Measurements from ENCODE around the gene CCDC180. TPM values are rescaled to one million over a fixed set of nuclear protein-coding genes. Genes with fewer than 3 reads are reported as not detected.

Gene CCDC180
- 7.9 TPM for total RNA-seq (2021; ENCODE audit: unreplicated experiment)
- 3.9 and 5.2 TPM in 2 replicates for polyA plus RNA-seq (2012)
- Bru-seq, nascent RNA: percentile 43 among the genes with signal in this experiment
- BruChase-seq, experiment 1, labeled RNA remaining after a 6-hour chase: not detected
- BruChase-seq, experiment 2, labeled RNA remaining after a 2-hour chase: percentile 60 among the genes with signal in this experiment
- long read RNA-seq, partial matches to known transcripts: 2 of 5 reads
- long read RNA-seq, other reads (novel, unspliced or antisense): 2 of 5 reads

- ChIA-PET RAD21 (ENCODE audit: low non-redundant PET in 1 of 2, low total read pairs in 2 of 2, uncharacterized antibody in 2 of 2, unreplicated experiment in 2 of 2) (no interaction called here), CTCF (no interaction called here), POLR2A (no interaction called here)
- Histone ChIP-seq H3K36me3 (ENCODE audit: control insufficient read depth in 1 of 2, insufficient read depth in 2 of 2, low read length in 2 of 2) (peaks cover 0 to 3% of the 10 kb centered on the region in 2 experiments; a peak in 2 of 4 replicates), H3K4me1 (ENCODE audit: control insufficient read depth in 1 of 2, insufficient read depth in 2 of 2, low read length in 2 of 2) (no peaks in the 10 kb centered on the region), H3K79me2 (ENCODE audit: insufficient read depth, low read length) (no peaks in the 10 kb centered on the region), H3K27me3 (ENCODE audit: insufficient read depth, low read length) (no peaks in the 10 kb centered on the region), H3K9me2 (ENCODE audit: insufficient read depth) (no peaks in the 10 kb centered on the region), H2AFZ (ENCODE audit: low read depth, low read length, poor library complexity, severe bottlenecking) (no peak within 1 kb of the TSS), H3K27ac (ENCODE audit: low read depth, low read length) (no peak within 1 kb of the TSS), H3K9ac (ENCODE audit: low read length) (no peak within 1 kb of the TSS), H3K9me3 (ENCODE audit: control insufficient read depth in 1 of 2, insufficient read depth in 1 of 2, low read depth in 1 of 2, low read length in 2 of 2) (no peaks in the 10 kb centered on the region), H4K20me1 (ENCODE audit: insufficient read depth) (no peaks in the 10 kb centered on the region), H3K4me3 (replicated peaks in 1 of 2; ENCODE audit: low read depth in 1 of 2, low read length in 2 of 2) (no peak within 1 kb of the TSS), H3K4me2 (ENCODE audit: low read length) (no peak within 1 kb of the TSS)
- ATAC-seq (no peak), DNase-seq (ENCODE audit: low read depth, low spot score) (no peak)
- intact Hi-C loops (cut with micrococcal nuclease): no loop called here
- no TSS peak for BruUV-seq (replicated peaks)
- TF ChIP-seq, protein P1, sequence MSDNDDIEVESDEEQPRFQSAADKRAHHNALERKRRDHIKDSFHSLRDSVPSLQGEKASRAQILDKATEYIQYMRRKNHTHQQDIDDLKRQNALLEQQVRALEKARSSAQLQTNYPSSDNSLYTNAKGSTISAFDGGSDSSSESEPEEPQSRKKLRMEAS (IDR thresholded peaks at IDR 0.05): no peak
- no peak for TF ChIP-seq EZH2phosphoT487 (IDR thresholded peaks at IDR 0.05; ENCODE audit: borderline replicate concordance)
- no peak for TF ChIP-seq FOSL1 (IDR thresholded peaks at IDR 0.05; ENCODE audit: low read depth)
- no peak for TF ChIP-seq SP1 (IDR thresholded peaks at IDR 0.05; ENCODE audit: low read depth)
- TF ChIP-seq, protein P2, sequence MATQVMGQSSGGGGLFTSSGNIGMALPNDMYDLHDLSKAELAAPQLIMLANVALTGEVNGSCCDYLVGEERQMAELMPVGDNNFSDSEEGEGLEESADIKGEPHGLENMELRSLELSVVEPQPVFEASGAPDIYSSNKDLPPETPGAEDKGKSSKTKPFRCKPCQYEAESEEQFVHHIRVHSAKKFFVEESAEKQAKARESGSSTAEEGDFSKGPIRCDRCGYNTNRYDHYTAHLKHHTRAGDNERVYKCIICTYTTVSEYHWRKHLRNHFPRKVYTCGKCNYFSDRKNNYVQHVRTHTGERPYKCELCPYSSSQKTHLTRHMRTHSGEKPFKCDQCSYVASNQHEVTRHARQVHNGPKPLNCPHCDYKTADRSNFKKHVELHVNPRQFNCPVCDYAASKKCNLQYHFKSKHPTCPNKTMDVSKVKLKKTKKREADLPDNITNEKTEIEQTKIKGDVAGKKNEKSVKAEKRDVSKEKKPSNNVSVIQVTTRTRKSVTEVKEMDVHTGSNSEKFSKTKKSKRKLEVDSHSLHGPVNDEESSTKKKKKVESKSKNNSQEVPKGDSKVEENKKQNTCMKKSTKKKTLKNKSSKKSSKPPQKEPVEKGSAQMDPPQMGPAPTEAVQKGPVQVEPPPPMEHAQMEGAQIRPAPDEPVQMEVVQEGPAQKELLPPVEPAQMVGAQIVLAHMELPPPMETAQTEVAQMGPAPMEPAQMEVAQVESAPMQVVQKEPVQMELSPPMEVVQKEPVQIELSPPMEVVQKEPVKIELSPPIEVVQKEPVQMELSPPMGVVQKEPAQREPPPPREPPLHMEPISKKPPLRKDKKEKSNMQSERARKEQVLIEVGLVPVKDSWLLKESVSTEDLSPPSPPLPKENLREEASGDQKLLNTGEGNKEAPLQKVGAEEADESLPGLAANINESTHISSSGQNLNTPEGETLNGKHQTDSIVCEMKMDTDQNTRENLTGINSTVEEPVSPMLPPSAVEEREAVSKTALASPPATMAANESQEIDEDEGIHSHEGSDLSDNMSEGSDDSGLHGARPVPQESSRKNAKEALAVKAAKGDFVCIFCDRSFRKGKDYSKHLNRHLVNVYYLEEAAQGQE (IDR thresholded peaks at IDR 0.05; ENCODE audit: low read depth): no peak
- no peak for TF ChIP-seq ZFX (IDR thresholded peaks at IDR 0.05)
- no peak for TF ChIP-seq ZNF274 (IDR thresholded peaks at IDR 0.05; ENCODE audit: low read depth, low read length)
- TF ChIP-seq, protein P3, sequence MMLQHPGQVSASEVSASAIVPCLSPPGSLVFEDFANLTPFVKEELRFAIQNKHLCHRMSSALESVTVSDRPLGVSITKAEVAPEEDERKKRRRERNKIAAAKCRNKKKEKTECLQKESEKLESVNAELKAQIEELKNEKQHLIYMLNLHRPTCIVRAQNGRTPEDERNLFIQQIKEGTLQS (IDR thresholded peaks at IDR 0.05): no peak
- TF ChIP-seq POLR2A (IDR thresholded peaks at IDR 0.05; ENCODE audit: borderline replicate concordance, extremely low read depth, insufficient read depth, insufficient read length): no peak
- no peak for TF ChIP-seq SRF (IDR thresholded peaks at IDR 0.05; ENCODE audit: low read depth)
- no peak for TF ChIP-seq EGR1 (IDR thresholded peaks at IDR 0.05; ENCODE audit: low read depth)
- no peak for TF ChIP-seq YY1 (IDR thresholded peaks at IDR 0.05; ENCODE audit: extremely low read depth, insufficient replicate concordance, low read depth, low read length)
- no peak for TF ChIP-seq CTCF (IDR thresholded peaks at IDR 0.05 in 2 of 3, conservative IDR thresholded peaks at IDR 0.05 in 1 of 3; ENCODE audit: borderline replicate concordance in 1 of 3, insufficient read depth in 1 of 3, low read depth in 2 of 3, low read length in 2 of 3)
- TF ChIP-seq ELF1 (IDR thresholded peaks at IDR 0.05; ENCODE audit: borderline replicate concordance, low read depth): no peak
- no peak for TF ChIP-seq EZH2 (IDR thresholded peaks at IDR 0.05)
- no peak for TF ChIP-seq POLR2AphosphoS5 (IDR thresholded peaks at IDR 0.05; ENCODE audit: low read depth, low read length)
Measured at GRCh38 chr9:97307500-97308163, at the start of gene CCDC180. Gene CCDC180 (plus strand): TSS chr9:97307659. CDS start chr9:97308064, 405 bp downstream.

Data from HCT116 (cell line).